Measurements from ENCODE around the gene FLNB. TPM values are rescaled to one million over a fixed set of nuclear protein-coding genes. Genes with fewer than 3 reads are reported as not detected.

FLNB gene
- total RNA-seq, 1 donor, result 274 TPM

DNA sequence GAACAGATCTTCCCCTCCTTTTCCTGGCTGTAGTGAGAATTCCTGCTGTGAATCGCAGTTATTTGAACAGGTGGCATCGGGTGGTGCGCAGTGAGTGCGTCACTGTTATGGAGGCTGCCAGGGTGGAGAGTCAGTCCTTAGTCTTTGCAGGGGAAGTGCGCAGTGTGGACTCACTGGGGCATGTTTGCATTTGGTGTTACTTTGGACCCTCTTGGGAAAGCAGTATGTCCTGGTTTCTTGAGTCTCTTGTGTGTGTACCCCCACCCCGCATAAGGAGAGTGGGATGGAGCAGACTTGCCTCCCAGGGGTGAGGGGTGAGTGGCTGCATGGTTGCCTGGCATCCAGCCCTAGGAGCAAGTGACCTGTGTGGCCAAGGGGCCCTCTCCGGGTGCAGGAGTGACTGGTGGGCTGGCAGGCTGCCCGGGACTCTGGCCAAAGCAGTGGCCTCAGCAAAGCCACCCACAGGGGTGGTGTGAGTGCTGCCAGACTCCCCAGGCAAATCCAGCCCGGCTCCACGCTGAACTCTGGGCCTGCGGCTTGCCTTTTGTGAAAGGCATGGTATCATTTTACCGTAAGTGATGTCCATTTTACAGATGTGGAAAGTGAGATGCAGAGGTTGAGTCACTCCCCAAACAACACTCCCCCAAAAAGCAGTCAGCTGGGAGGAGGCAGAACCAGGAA is 156.1 kb downstream of the FLNB start:
- H3K4me2 ChIP-seq (ENCODE audit: insufficient read depth, low read length), result no peak overlapping the region
- no peak for TF ChIP-seq CTCF (IDR thresholded peaks at IDR 0.05; ENCODE audit: extremely low read depth, low read depth, low read length)
- peaks cover 47% of the 10 kb centered on the region for H3K4me1 ChIP-seq (ENCODE audit: insufficient read depth, low read length)
- peak overlapping the region; percentile 0 for H3K27ac ChIP-seq (ENCODE audit: low read depth, low read length)
- no peaks in the 10 kb centered on the region for H3K79me2 ChIP-seq (ENCODE audit: insufficient read depth, low read length)
- no peak overlapping the region for H2AFZ ChIP-seq (ENCODE audit: low read length)
- peaks cover 79% of the 10 kb centered on the region for H3K36me3 ChIP-seq (ENCODE audit: insufficient read depth, low read length)
- H3K9me3 ChIP-seq (ENCODE audit: low read depth, low read length), result no peaks in the 10 kb centered on the region
- DNase-seq (ENCODE audit: insufficient read length, low spot score, missing footprints), result peak; percentile 58
- no peaks in the 10 kb centered on the region for H3K27me3 ChIP-seq (ENCODE audit: insufficient read depth, low read length)
- no peak overlapping the region for H3K4me3 ChIP-seq (ENCODE audit: insufficient read depth, low read length)
- peaks cover 14% of the 10 kb centered on the region for H4K20me1 ChIP-seq (ENCODE audit: insufficient read depth, low read length)

- Histone ChIP-seq H3K36me3 (ENCODE audit: insufficient read depth, low read length) (peaks cover 79% of the 10 kb centered on the region), H3K4me1 (ENCODE audit: insufficient read depth, low read length) (peaks cover 47% of the 10 kb centered on the region), H4K20me1 (ENCODE audit: insufficient read depth, low read length) (peaks cover 15% of the 10 kb centered on the region), H3K79me2 (ENCODE audit: insufficient read depth, low read length) (no peaks in the 10 kb centered on the region), H3K27me3 (ENCODE audit: insufficient read depth, low read length) (no peaks in the 10 kb centered on the region), H3K27ac (ENCODE audit: low read depth, low read length) (no peak overlapping the region), H2AFZ (ENCODE audit: low read length) (no peak overlapping the region), H3K4me2 (ENCODE audit: insufficient read depth, low read length) (no peak overlapping the region), H3K9me3 (ENCODE audit: low read depth, low read length) (no peaks in the 10 kb centered on the region), H3K4me3 (ENCODE audit: insufficient read depth, low read length) (no peak overlapping the region)
- TF ChIP-seq CTCF (IDR thresholded peaks at IDR 0.05; ENCODE audit: extremely low read depth, low read depth, low read length), result no peak
- peak; percentile 76 for DNase-seq (ENCODE audit: insufficient read length, low spot score, missing footprints)
Measured at GRCh38 chr3:58164906-58165821, 156.9 kb downstream of the FLNB start.

DNA sequence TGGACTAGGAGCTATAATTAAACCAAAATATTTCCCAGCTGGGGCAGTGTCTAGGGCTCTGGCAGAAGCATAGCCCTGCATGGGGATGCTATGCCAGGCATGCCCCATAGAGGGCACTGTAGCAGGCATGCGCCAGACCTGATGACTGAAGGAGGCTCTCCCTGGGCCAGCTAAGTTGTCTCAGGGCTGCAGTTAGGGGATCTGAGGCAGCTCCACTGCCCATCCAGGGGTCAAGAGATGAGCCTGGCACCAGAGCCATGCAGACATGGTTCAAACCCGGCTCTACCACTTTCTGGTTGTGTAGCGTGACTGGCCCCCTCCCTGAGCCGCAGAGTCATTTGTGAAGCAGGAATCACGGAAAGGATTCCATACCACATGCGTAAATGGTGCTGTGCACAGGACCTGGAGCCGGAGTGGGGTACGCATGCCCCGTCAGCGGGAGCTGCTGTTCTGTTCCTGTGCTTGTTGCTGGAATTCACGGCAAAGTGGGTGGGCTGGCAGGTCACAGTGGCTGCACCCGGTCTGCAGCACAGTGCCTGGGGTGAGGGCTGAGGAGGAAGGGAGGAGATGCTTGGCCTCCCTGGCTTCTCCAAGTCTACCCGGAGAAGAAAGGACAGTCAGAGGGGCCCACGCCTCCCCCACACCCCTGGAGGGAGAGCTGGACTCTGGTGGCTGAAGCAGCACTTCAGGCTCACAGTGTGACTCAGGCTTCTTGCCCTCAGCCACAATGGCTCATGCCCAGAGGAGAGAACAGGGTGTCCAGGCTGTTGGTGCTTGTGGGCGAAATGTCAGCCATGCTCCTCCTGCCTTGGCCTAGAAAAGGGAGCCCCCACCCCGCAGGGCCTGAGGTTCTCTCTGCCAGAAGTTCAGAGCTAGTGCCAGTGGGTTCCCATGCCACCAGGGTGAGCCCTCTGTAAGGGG is 159.5 kb downstream of the FLNB start:
- H3K9me3 ChIP-seq (ENCODE audit: low read depth, low read length), result no peaks in the 10 kb centered on the region
- peaks cover 36% of the 10 kb centered on the region for H3K4me1 ChIP-seq (ENCODE audit: insufficient read depth, low read length)
- peak; percentile 97 for DNase-seq (ENCODE audit: insufficient read length, low spot score, missing footprints)
- H3K79me2 ChIP-seq (ENCODE audit: insufficient read depth, low read length), result no peaks in the 10 kb centered on the region
- no peaks in the 10 kb centered on the region for H3K27me3 ChIP-seq (ENCODE audit: insufficient read depth, low read length)
- no peak overlapping the region for H3K4me3 ChIP-seq (ENCODE audit: insufficient read depth, low read length)
- no peak overlapping the region for H2AFZ ChIP-seq (ENCODE audit: low read length)
- peak; percentile 99 for TF ChIP-seq CTCF (IDR thresholded peaks at IDR 0.05; ENCODE audit: extremely low read depth, low read depth, low read length)
- H4K20me1 ChIP-seq (ENCODE audit: insufficient read depth, low read length), result peaks cover 21% of the 10 kb centered on the region
- no peak overlapping the region for H3K4me2 ChIP-seq (ENCODE audit: insufficient read depth, low read length)
- peaks cover 75% of the 10 kb centered on the region for H3K36me3 ChIP-seq (ENCODE audit: insufficient read depth, low read length)
- H3K27ac ChIP-seq (ENCODE audit: low read depth, low read length), result no peak overlapping the region
